Measurements from ENCODE around the gene CNMD.

The CNMD gene

DNA sequence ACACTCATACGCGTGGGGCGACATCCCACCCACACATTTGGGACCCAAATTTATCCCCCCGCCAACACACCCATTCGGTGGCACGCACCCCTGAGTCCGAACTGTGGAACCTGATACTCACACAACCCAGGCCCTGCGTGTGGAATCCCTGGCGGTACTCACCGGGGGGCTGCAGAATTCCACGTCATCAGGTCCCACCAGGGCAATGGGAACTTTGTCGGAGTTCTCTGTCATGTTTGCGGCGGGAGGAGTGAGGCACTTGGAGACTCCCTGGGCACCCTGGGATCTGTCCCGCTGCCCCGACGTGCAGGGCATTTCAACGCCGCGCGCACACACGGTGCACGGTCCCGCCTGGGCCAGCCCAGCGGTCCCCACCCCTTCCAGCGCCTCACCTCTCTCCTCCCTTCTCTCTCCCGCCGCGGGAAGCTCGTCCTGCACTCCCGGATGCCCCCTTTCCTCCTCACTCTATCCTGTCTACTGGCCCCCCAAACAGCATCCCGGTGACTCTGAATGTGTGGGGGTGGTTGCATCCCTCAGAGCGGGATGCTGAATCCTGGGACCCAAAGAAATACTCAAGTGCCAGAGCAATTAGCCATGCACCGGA lies at the start of gene CNMD:
Gene CNMD, minus strand, starts transcription at position 353 of the 604 bp plus-strand sequence. Its CDS starts 119 bp downstream, at position 234.
- no peak for DNase-seq

DNA sequence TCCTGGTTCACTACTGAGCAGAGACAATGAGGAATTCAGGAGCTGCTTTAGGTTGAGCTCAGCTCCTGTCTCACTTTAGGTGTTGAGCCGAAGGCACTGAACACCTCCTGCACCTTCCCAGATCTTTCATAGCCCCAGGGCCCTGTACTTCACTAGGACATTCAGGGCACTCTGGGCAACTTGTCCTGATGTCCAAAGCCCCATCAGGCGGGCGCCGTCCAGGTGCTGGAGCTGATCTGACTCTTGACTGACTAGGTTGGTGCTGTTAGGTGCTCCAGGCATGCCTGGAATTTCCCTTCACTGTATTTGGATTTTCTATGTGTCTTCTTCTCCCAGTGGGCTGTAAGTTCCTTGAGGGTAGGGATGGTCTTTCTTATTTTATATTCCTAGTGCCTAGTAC lies 48.4 kb upstream of the CNMD start:
- no peak for DNase-seq

DNA sequence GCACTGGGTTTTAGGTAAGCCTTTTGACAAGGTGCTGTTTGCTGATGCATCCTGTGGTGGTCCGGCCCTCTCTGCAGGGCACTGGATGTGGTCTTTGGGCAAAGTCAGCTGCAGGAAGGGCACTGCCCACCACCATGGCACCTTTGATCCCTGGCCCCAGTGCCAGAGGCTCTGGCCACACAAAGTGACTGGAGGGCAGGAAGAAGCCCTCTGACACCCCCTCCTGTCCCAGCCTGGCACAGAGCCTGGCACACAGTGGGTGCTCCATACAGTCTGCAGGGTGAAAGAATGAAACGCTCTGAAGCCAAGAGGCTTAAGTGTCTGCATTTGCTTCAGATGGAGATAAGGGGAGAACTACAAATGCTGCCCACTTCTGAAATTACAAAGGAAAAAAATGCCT lies 47.6 kb upstream of the CNMD start:
- no peak for DNase-seq

DNA sequence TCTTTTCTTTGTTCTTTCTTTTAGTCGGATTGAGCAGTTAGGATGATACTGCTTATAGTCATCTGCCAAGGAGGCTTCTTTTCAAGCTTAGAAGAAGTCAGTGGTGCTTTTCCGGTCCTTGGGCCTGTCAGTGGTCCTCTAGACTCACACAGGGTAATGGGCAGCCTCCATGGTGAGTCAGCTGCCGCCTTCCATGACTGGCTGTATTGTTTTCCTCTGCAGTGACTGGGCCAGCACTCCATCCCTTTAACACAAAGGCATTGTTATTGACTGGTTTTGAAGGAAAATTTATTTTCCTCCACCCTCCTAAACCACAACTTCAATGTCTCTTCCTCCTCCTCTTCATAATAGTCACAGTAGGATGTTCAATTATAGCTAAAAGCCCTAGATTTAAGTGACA lies 47.1 kb upstream of the CNMD start:
- no peak for DNase-seq

DNA sequence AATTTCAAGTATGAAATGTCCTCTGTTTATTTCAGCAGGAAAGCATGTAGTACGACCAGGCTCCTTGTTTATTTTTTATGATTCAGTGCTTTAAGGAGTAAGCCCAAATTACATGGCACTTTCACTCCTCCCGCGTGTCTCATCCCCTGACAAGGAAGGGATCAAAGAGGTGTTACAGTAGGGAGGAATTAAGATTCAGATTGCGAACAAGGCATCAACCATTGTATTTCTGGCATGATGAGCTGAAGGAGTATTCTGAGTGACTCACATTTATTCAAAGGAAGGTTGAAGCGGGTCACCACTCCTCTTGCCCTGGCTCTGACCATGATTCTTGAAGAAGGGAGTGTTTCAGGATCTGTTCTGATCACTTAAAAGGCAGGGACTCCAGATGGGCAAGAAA lies 46.1 kb upstream of the CNMD start:
- DNase-seq: no peak

DNA sequence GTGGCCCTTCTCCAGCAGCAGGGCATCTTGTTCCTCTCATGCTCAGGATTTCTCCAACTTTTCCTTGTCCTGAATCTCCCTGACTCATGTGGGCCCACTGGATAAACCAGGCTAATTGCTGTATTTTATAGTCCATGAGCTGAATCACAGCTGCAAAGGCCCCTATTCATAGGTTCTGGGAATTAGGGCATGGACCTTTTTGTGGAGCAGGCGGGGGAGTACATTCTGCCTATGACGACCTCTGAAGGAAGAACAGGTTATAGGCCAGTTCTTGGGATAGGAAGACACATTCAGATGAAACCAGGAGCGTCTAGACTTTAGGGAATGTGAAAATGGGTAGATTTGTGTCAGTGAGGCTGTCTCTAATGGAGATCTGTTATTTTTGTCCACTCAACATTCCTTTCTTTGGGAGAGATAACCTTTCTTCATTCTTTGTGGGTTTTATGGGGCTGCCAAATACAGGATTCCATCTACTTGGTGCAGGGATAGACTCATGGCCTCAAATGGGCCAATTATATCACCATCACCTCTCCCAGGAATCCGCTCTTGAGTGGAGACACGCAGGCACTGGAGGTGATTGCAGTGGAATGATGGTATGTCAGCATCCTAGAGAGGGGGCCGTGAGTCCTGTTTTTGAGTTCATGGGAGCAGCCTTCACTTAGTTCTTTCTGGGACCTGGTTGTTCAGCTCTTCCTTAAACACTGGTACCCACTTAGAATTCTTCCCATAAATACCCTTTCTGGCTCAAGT lies 45.1 kb upstream of the CNMD start:
- DNase-seq: no peak

DNA sequence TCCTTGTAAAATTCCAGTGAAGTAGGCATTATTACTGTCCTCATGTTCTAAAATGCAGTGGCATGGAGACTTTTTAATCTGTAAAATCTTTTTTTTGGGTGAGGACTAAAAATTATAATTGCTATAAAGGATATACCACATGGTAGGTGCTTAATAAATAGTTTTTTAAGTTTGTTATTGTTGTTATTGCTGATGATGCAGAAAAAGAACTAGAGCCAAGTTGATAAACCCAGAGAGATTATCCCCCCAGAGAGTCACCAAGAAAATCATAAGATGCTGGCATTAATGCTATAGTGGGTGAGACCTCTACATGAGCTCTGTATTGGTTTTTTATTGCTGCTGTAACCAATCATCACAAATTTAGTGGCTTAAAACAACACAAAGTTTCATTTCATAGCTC lies 44.3 kb upstream of the CNMD start:
- no peak for DNase-seq

DNA sequence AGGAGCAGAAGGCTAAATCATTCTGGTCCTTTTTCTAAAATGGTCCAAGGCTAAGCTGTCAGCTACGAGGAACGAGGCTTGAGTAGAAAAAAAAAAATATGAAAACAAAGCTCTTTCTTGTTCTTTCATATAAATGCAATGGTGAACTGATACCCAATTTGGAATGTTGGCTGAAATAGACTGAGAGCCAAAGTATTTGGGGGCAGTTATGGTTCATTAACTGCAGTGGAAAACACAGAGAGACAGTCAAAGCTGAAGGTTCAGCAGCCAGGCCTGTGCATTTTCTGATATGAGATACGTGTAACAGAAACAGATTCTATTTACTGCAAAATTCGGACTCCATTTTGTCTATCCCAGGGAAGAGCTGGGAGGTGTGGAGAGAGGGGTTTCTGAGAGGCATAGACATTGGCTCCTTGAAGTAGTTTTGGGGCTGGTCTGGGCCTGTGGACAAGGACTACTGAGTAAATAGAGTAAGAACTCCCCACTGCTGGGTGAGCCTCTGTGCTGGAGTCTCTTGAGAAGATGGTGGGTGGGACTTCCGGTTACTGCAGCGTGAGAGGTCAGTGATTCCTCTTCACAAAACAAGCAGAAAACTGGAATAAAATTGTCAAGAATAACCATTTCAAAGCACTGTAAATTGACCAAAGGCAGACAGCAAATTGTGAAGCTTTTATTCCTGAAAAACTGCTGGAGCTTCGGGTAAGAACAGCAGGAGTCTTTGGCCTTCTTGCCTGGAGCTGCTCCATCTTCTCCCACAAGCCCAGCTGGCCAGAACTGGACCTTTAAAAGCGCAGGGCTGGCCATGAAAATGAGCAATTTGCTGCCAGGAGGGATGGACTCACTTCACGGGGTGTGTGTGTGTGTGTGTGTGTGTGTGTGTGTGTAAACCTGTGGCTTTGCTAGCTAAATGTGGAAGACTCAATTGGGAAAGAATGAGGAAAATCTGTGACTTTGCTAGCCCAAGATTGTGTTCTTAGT lies 43.1 kb upstream of the CNMD start:
- DNase-seq: no peak

DNA sequence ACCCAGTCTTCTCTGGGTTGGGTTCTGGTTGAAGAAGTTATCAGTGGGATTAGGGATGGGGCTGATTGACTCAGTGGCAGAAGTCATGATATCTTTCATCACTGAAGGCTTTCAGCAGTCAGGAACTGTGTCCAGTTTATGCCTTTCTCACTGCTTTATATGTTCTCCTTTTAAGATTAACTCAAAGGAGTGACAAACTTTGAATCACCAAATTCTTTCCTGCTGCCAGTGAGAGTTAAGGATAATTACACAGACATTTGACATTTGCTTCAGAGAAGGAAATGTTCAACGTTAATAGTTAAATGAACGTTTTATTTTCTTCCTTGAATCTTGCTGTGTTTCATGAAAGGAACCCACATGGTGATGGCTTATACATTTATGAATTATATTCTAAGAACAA lies 41.0 kb upstream of the CNMD start:
- no peak for DNase-seq

DNA sequence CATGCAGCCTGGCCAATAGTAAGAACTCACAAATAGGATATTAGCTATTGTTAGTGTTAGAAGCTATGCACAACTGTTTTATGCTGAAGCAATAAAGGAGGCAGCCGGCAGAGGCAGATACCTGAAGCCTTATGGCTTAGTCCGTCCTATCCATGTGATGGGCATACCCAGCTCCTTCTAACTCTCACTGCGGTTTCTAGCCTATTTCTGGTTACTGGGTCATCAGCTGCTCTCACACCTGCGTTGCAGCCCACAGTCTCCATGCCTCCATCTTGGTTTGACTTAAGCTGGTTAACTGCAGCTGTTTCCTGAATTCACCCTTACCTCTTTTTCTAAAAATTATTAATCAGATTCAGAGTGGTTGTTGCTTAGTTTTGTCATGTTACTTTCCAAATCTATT lies 40.5 kb upstream of the CNMD start:
- DNase-seq: no peak

DNA sequence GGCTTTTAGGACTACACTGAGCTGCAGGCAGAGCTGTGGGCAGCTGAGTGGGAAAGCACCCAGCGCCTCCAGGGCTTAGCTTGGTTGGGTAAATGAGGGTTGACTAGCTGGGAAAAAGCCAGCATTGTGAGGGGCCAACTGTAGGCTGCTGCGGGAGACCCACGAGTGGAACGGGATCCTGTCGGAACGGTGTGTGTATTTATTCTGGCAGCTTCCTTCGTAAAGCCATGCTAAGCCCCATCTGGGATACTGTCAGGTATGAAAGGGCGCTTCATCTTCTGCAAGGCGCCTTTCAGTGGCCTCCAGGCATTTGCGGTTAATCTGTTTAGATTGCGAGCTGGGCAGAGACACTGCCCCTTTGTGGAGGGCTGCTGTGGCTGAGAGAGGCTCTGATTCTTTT lies 39.5 kb upstream of the CNMD start:
- no peak for DNase-seq

DNA sequence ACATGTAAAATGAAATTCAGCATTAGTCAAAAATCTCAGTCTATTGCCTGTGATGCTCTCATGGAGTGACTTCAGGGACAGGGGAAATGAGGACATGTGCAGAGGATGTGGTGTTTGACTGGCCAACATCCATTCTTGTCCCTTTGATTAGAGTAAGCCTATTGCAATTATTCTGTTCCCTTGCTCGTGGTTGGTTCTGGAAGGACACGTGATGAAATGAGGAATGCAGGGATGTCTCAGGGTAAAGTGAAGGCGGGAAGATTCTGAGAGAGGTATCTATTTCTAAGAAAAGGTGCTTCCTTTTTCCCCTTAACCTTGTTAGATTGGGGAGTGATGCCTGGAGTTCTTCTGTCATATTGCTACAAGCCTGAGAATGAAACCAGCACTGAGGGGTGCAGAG lies 37.1 kb upstream of the CNMD start:
- DNase-seq: no peak

DNA sequence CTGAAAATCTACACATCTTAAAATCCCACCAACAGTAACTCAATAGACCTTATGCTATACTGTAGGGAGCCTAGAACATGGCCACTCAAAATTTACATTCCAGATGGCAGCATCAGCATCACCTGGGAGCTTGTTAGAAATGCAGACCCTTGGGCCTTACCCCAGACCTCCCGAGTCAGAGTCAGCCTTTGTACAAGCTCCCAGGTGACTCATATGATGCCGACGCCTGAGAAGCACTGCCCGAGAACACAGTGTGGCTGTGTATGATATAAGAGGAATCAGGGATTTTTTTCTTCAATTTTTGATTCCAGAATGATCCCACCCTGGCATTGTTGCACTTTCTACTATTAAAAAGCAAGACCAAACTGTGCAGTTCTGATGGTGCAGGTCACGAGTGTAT lies 35.9 kb upstream of the CNMD start:
- no peak for DNase-seq

DNA sequence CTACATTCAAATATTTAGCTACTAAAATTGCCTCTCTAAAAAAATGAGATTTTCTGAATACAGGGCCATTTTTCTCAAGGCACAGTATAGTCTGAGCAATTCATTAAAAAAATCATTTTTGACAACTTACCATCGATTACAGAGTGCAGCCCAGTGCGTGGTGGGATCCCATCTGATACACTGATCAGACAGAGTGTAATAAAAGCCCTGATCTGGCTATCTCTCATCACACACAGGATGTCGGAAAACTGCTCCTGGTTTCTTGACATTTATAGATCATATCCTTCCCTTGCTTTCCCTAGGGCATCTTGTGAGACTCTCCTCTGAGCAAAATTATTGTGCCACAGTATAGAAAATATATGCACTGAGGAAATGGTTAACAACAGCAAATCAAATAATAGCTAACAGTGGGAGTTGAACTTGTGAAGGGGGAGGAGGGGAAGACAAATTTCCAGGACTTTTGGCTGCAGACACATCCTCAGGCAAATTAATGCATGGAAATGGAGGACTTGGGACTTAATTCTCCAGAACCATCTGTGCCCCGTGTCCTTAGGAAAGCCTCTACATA lies 28.4 kb upstream of the CNMD start:
- no peak for DNase-seq

DNA sequence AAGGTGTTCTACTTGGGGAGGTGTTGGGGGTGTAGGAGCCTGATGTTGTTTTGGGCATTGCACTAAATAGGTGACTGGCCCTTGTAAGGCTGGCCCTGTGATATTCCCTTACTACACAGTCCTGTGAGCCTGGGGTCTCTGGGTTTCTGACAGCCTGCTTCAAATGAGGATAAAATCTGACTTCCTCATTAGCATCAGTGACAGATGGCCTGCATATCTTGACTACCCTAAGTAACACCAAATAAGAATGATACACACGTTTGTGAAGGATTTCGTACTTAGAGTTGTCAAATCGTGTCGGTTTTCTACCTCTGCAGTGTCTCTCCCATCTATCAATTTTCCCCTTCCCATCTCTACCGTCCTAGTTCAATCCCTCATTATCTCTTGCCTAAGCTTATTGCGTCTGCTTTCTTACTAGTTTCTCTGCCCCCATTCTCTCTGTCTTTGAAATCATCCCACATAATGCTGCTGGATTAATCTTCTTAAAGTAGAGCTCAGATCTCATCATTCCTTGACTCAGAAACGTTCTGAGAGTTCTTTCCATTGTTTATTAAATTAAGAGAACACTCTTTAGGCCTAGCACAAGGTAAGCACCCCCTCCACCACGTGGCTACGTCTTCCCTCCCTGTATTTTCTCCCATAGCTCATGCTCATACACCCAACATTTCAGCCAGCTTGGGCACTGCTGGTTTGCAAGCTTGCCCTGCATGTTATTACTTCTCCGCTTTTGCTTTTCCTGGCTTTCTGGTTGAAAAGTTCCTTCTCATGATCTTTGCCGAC lies 26.2 kb upstream of the CNMD start:
- DNase-seq: no peak

DNA sequence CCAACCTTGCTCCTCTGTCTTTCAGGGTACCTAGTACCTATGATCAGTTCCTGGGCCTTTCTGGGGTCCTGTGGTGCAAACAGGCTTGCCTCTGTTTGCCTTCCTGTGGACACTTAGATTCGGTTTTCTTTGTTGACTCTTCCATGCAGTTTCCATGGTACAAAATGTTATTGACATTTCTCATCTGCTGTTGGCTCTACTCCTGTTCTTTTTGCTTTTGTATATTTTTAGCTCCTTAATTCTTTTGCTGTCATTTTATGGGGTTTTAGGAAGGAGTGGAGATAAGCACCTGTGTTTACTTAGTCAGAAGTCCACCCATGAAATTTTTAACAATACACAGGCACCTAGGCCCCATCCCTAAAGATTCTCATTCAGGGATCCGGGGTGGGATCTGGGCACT lies 20.5 kb upstream of the CNMD start:
- DNase-seq: no peak

DNA sequence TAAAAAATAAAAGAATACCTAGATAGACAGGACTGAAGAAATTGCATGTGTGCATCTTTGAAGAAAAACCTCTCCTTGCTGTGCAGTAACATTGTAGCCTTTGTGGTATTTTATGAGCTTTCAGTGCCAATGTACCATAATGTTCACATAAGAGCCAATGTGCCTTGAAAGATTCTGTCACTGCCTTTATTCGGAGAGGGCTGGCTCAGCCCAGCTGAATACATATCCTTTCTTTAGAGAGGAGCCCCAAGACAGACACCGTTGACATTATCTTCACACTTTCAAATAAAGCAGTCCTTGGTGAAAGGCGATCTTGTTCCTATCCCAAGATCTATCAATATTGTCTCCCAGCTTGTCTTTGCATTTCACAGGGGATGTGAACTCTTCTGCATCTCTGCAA lies 18.5 kb upstream of the CNMD start:
- no peak for DNase-seq

DNA sequence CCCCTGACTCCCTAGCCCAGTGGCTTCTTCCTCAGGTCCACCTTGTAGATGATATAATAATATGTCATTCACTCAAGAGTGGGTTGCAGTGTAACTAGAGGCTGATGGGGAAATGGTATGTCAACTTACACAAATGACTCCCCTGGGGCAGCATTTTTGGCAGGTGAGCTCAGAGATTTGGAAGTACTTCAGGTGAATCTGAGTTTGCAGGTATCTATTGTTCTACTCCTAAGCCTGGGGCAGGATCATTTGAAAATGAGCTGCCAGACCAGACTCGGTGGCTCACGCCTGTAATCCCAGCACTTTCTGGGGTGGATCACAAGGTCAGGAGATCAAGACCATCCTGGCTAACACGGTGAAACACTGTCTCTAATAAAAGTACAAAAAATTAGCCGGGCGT lies 11.6 kb upstream of the CNMD start:
- DNase-seq: no peak

DNA sequence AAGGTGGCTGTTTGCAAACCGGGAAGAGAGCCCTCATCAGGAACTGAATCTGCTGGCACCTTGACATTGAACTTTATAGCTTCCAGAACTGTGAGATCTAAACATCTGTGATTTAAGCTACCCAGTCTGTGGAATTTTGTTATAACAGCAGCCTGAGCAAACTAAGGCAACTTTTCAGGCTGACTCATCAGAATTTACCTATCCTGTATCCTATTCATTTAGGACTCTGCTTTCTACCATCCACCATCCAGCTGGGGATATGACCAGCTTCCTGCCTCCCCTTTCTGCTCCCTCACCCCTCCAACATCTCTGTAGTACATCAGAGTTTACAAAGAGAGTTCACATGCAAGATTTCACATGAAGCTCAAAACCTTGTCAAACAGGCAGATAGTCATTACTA lies 11.1 kb upstream of the CNMD start:
- DNase-seq: no peak

DNA sequence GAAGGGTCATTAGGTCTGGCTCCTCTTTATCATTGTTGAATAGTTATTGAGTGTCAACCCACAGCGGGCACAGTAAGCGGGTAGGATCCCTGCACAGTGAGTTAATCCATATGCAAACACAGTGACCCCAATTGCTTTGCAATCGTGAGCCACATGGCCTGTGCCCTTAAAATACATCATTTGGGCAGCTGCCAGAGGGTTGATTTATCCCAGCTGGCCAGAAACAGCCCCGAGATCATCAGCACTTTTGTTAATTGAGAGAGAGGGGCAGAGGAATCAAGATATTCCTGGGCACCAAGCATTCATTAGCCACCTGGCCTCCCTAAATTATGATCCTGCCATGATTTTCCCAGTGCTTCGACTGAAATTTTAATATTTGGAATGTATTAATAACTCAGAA lies 9.8 kb upstream of the CNMD start:
- DNase-seq: no peak

DNA sequence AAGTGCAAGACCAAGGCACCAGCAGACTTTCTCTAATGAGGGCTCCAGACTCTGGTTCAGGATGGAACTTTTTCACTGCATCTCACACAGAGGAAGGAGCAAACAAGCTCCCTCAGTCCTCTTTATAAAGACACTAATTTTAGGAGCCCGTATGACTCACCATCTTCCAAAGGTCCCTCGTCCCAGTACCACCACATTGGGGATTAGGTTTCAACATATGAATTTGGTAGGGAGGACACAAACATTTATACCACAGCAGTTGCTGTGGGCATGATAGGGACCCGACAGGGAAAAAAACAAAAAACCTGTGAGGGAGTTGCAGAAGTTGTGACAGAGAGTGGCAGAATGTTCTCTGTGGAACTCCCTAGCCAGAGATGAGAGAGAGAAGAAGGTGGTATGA lies 6.5 kb upstream of the CNMD start:
- DNase-seq: no peak

DNA sequence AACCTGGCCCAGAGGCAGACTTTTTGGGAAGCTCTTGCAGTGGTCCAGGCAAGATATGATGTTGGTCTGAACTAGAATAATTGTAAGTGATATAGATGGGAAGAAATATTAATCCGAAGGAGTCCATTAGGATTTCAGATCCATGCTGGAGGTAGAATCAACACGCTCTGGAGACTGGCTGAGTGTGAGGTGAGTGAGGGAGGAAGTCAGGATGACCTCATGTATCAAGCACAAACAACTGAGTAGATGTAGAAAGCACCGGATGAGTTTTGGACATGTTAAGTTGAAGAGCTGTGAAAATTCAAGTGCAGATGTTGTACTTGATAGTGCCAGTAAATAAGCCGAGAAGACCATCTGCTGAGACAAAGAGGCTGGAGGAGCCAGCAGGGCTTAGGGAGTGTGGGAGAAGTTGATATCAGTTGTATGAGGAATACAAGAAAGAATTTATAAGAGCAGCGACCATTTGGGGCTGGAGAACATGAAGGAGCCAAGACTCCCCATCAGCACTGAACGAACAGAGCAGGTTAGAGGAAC lies 5.3 kb upstream of the CNMD start:
- DNase-seq: no peak
